Endodermal cell (in vitro differentiated cells): Measurements from ENCODE around the gene SLC13A3. TPM values are rescaled to one million over a fixed set of nuclear protein-coding genes. Genes with fewer than 3 reads are reported as not detected.

Experiments used
- DNase-seq: peaks from one replicate; pipeline ENCODE4 v3.0.0-alpha.2; 2017
- H3K27ac ChIP-seq: 2 replicates; pipeline ENCODE4 v1.5.1; 2013; ENCODE audit warnings: mild to moderate bottlenecking, low read depth, low read length, moderate library complexity
- H3K27me3 ChIP-seq: 2 replicates; pipeline ENCODE4 v1.6.1; 2013; ENCODE audit warnings: mild to moderate bottlenecking, low read length, moderate library complexity; ENCODE audit not compliant: insufficient read depth, control insufficient read depth, poor library complexity, severe bottlenecking
- H3K36me3 ChIP-seq: 2 replicates; pipeline ENCODE4 v1.7.0; 2013; ENCODE audit warnings: mild to moderate bottlenecking, low read length, moderate library complexity; ENCODE audit not compliant: control insufficient read depth, insufficient read depth
- H3K4me1 ChIP-seq: one replicate; pipeline ENCODE4 v1.7.0; 2013; ENCODE audit warnings: low read length; ENCODE audit not compliant: control insufficient read depth, insufficient read depth
- H3K4me3 ChIP-seq: 2 replicates; pipeline ENCODE4 v1.5.1; 2013; ENCODE audit warnings: mild to moderate bottlenecking, low read length, moderate library complexity
- H3K9ac ChIP-seq: 2 replicates; pipeline ENCODE4 v1.6.1; 2013; ENCODE audit warnings: mild to moderate bottlenecking, low read length, moderate library complexity; ENCODE audit not compliant: poor library complexity, severe bottlenecking; ENCODE audit errors: extremely low read depth
- H3K9me3 ChIP-seq: 2 replicates; pipeline ENCODE4 v1.6.1; 2013; ENCODE audit warnings: mild to moderate bottlenecking, low read length, moderate library complexity; ENCODE audit not compliant: control insufficient read depth
- H3K27ac Mint-ChIP-seq: 2 replicates; pipeline ENCODE4 v1.8.0; 2020; ENCODE audit warnings: mixed read lengths
- H3K27me3 Mint-ChIP-seq: 2 replicates; pipeline ENCODE4 v1.8.0; 2021; ENCODE audit warnings: mild to moderate bottlenecking, mixed read lengths; ENCODE audit not compliant: insufficient read depth
- H3K36me3 Mint-ChIP-seq: 2 replicates; pipeline ENCODE4 v1.8.0; 2020; ENCODE audit warnings: low read depth, mixed read lengths
- H3K4me1 Mint-ChIP-seq: 2 replicates; pipeline ENCODE4 v1.8.0; 2020; ENCODE audit warnings: mixed read lengths
- H3K4me3 Mint-ChIP-seq: 2 replicates; pipeline ENCODE4 v1.8.0; 2020; ENCODE audit warnings: mild to moderate bottlenecking, moderate library complexity, mixed read lengths
- H3K9me3 Mint-ChIP-seq: 2 replicates; pipeline ENCODE4 v1.8.0; 2020; ENCODE audit warnings: mild to moderate bottlenecking, mixed read lengths
- CTCF ChIP-seq: fragments of 200-600 bp; sonication (generic); conservative IDR thresholded peaks from 2 replicates; pipeline ENCODE4 v1.5.0; 2021; ENCODE audit warnings: antibody characterized with exemption, mild to moderate bottlenecking
- WGBS, 2 experiments: methylation state at CpG; one replicate each; pipeline versions ENCODE4 v1.1.5 to v1.1.7; 2013; ENCODE audit warnings: missing lambda C conversion rate in 2 of 2, mixed read lengths in 1 of 2; ENCODE audit not compliant: insufficient coverage in 1 of 2, insufficient read length in 1 of 2; 5-methylcytosine and 5-hydroxymethylcytosine counted together
- total RNA-seq, 2 donors: library from RNA; stranded (reverse); fragmentation: NEBNext Ultra II Directional in 1 of 2; extraction: Animal tissue kit (Norgen Biotek cat#: 25700) in 1 of 2; gene quantifications; 2 replicates in 1 of 2; 3 replicates in 1 of 2; pipeline ENCODE4 v1.2.1, GENCODE V29; 2021

SLC13A3 gene
- total RNA-seq, 2 donors from 2014 or later, result 7.3 to 9.0 TPM

GRCh38 chr20:46555370-46555956, 95.8 kb downstream of the SLC13A3 start:
- Mint-ChIP-seq H3K36me3 (no peaks in the 10 kb centered on the region), H3K27ac (no peak overlapping the region), H3K27me3 (no peaks in the 10 kb centered on the region), H3K4me3 (no peak overlapping the region), H3K9me3 (no peaks in the 10 kb centered on the region), H3K4me1 (peaks cover 32% of the 10 kb centered on the region)
- Histone ChIP-seq H3K27me3 (peaks cover 6% of the 10 kb centered on the region), H3K4me1 (peaks cover 4% of the 10 kb centered on the region), H3K4me3 (no peak overlapping the region), H3K27ac (no peak overlapping the region), H3K9ac (no peak overlapping the region), H3K9me3 (no peaks in the 10 kb centered on the region), H3K36me3 (no peaks in the 10 kb centered on the region)
- no peak for DNase-seq
- TF ChIP-seq CTCF, result no peak
- 93 to 97% methylated on average over 4 of the region's 4 CpGs for WGBS, 2 experiments

GRCh38 chr20:46554828-46555227, 96.4 kb downstream of the SLC13A3 start:
- Histone ChIP-seq H3K9ac (no peak overlapping the region), H3K9me3 (no peaks in the 10 kb centered on the region), H3K27me3 (peaks cover 6% of the 10 kb centered on the region), H3K36me3 (no peaks in the 10 kb centered on the region), H3K27ac (no peak overlapping the region), H3K4me3 (no peak overlapping the region), H3K4me1 (peaks cover 4% of the 10 kb centered on the region)
- no peak for DNase-seq
- H3K27ac Mint-ChIP-seq, result no peak overlapping the region
- H3K27me3 Mint-ChIP-seq, result no peaks in the 10 kb centered on the region
- peaks cover 28% of the 10 kb centered on the region for H3K4me1 Mint-ChIP-seq
- 63 to 69% methylated on average over 2 to 3 of the region's 3 CpGs for WGBS, 2 experiments
- H3K36me3 Mint-ChIP-seq, result no peaks in the 10 kb centered on the region
- H3K4me3 Mint-ChIP-seq, result no peak overlapping the region
- no peak for TF ChIP-seq CTCF
- H3K9me3 Mint-ChIP-seq, result no peaks in the 10 kb centered on the region

DNA sequence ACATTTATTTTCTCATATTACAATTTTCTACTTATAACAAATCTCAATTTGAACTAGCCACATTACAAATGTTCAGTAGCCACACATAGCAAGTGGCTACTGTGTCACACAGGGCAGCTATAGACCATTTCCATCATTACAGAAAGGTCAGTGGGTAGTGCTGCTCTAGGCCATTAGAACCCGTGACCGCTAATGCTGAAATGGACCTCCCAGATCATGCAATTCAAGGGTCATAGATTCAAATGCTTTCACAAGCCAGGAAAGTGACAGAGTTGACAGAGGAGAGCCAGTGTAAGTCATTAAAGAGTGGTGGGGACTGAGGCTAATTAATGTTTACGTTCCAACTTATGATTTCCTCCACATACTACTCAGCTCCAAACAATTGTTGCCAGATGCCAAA, 97.3 kb downstream of the SLC13A3 start:
- no peaks in the 10 kb centered on the region for H3K9me3 Mint-ChIP-seq
- H3K27me3 ChIP-seq, result peaks cover 6% of the 10 kb centered on the region
- no peak overlapping the region for H3K27ac Mint-ChIP-seq
- no peaks in the 10 kb centered on the region for H3K9me3 ChIP-seq
- no peak overlapping the region for H3K27ac ChIP-seq
- TF ChIP-seq CTCF, result no peak
- H3K4me1 ChIP-seq, result peaks cover 1% of the 10 kb centered on the region
- DNase-seq, result no peak
- no peak overlapping the region for H3K4me3 ChIP-seq
- H3K27me3 Mint-ChIP-seq, result no peaks in the 10 kb centered on the region
- no peaks in the 10 kb centered on the region for H3K36me3 Mint-ChIP-seq
- no peak overlapping the region for H3K4me3 Mint-ChIP-seq
- no peaks in the 10 kb centered on the region for H3K36me3 ChIP-seq
- no peak overlapping the region for H3K9ac ChIP-seq
- peaks cover 19% of the 10 kb centered on the region for H3K4me1 Mint-ChIP-seq
- 90 to 95% methylated on average over 3 of the region's 3 CpGs for WGBS, 2 experiments
